Mesendoderm (in vitro differentiated cells): ENCODE measurements around the gene POU3F2.

Source experiments
- DNase-seq: peaks from one replicate; pipeline ENCODE4 v3.0.0; 2013
- H2AK5ac ChIP-seq: 2 replicates; pipeline ENCODE4 v1.6.1; 2013; ENCODE audit warnings: low read length, inconsistent platforms
- H2BK120ac ChIP-seq: 2 replicates; pipeline ENCODE4 v1.6.1; 2013; ENCODE audit warnings: low read depth, mild to moderate bottlenecking, low read length, moderate library complexity, mixed read lengths
- H2BK15ac ChIP-seq: replicated peaks from 2 replicates; pipeline ENCODE4 v1.6.1; 2013; ENCODE audit warnings: low read depth, mild to moderate bottlenecking, moderate library complexity
- H2BK5ac ChIP-seq: 2 replicates; pipeline ENCODE4 v1.6.1; 2013; ENCODE audit warnings: low read length, inconsistent platforms
- H3K18ac ChIP-seq: 2 replicates; pipeline ENCODE4 v1.6.1; 2013; ENCODE audit warnings: mild to moderate bottlenecking, low read length, mixed read lengths
- H3K23ac ChIP-seq: one replicate; pipeline ENCODE4 v1.6.1; 2013; ENCODE audit warnings: low read length
- H3K27ac ChIP-seq: 2 replicates; pipeline ENCODE4 v1.5.1; 2013; ENCODE audit warnings: low read depth, mild to moderate bottlenecking, inconsistent platforms, low read length, moderate library complexity
- H3K27me3 ChIP-seq: 2 replicates; pipeline ENCODE4 v1.6.1; 2013; ENCODE audit warnings: low read length, control low read depth, mild to moderate bottlenecking, inconsistent platforms; ENCODE audit not compliant: insufficient read depth, poor library complexity
- H3K36me3 ChIP-seq: 2 replicates; pipeline ENCODE4 v1.6.1; 2013; ENCODE audit warnings: low read length, inconsistent platforms; ENCODE audit not compliant: control insufficient read depth, insufficient read depth
- H3K4ac ChIP-seq: one replicate; pipeline ENCODE4 v1.6.1; 2013; ENCODE audit warnings: low read depth, mild to moderate bottlenecking, low read length, moderate library complexity
- H3K4me1 ChIP-seq: 2 replicates; pipeline ENCODE4 v1.6.1; 2013; ENCODE audit warnings: low read depth, low read length, inconsistent platforms; ENCODE audit not compliant: control insufficient read depth
- H3K4me2 ChIP-seq: 2 replicates; pipeline ENCODE4 v1.6.1; 2013; ENCODE audit warnings: low read length
- H3K4me3 ChIP-seq: 2 replicates; pipeline ENCODE4 v1.5.1; 2013; ENCODE audit warnings: mild to moderate bottlenecking, low read length
- H3K56ac ChIP-seq: one replicate; pipeline ENCODE4 v1.6.1; 2013; ENCODE audit warnings: low read length
- H3K79me1 ChIP-seq: 2 replicates; pipeline ENCODE4 v1.6.1; 2013; ENCODE audit warnings: low read length, inconsistent platforms
- H3K79me2 ChIP-seq: 2 replicates; pipeline ENCODE4 v1.6.1; 2013; ENCODE audit warnings: mild to moderate bottlenecking, low read length; ENCODE audit not compliant: control insufficient read depth, insufficient read depth
- H3K9ac ChIP-seq: 2 replicates; pipeline ENCODE4 v1.6.1; 2013; ENCODE audit warnings: low read length, inconsistent platforms
- H4K5ac ChIP-seq: one replicate; pipeline ENCODE4 v1.6.1; 2013; ENCODE audit warnings: low read length
- H4K8ac ChIP-seq: one replicate; pipeline ENCODE4 v1.6.1; 2013; ENCODE audit warnings: low read depth, mild to moderate bottlenecking, control low read depth, low read length, moderate library complexity
- WGBS: extraction: QIAGEN DNeasy Blood & Tissue Kit; methylation state at CpG from one replicate; pipeline ENCODE4 v1.1.7; 2013; ENCODE audit warnings: low lambda C conversion rate, missing lambda C conversion rate; ENCODE audit not compliant: insufficient coverage; ENCODE audit errors: extremely low coverage; 5-methylcytosine and 5-hydroxymethylcytosine counted together

POU3F2 gene

DNA sequence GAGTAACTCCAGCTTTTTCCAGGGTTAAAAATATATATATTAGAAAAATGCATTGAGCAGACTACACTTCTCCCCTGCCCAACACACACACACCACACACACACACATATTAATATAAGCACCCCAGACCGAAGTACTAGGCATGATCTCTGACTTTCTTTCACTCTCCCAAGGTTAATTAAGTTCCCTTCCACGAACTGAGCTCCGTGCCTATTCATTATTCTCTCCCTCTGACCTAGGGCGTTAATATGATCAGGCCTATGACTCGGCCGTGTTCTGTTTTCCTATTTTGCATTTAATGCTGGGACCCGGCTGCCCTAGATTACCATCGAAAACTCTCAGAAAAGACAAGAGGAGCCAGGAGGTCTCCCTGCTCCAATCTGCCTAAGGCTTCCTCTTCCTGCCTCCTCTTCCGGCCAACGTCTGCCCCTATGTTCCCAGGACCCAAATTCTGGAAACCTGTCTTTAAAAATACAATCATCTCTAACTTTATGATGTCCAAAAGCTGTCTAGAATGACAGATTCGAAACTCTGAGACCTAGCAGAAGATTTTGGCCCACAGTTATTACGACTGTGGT, 6.1 kb upstream of the POU3F2 start:
- Histone ChIP-seq H3K9ac (no peak overlapping the region), H3K27me3 (peaks cover 67% of the 10 kb centered on the region), H2BK5ac (no peak overlapping the region), H3K4me3 (no peak overlapping the region), H4K5ac (no peak overlapping the region), H3K4me2 (peak overlapping the region; percentile 20), H2AK5ac (no peak overlapping the region), H3K56ac (no peak overlapping the region), H3K36me3 (no peaks in the 10 kb centered on the region), H3K4me1 (no peaks in the 10 kb centered on the region), H2BK15ac (no peak overlapping the region), H2BK120ac (no peak overlapping the region), H3K4ac (no peak overlapping the region), H3K79me2 (no peaks in the 10 kb centered on the region), H3K79me1 (no peaks in the 10 kb centered on the region), H3K18ac (no peak overlapping the region), H3K27ac (no peak overlapping the region), H4K8ac (no peak overlapping the region), H3K23ac (no peak overlapping the region)
- DNase-seq, result no peak
- WGBS, result no CpG with 5 or more reads among the region's 12 CpGs

- Histone ChIP-seq H3K27me3 (peaks cover 71% of the 10 kb centered on the region), H3K23ac (no peak overlapping the region), H2BK15ac (no peak overlapping the region), H3K79me1 (no peaks in the 10 kb centered on the region), H2AK5ac (no peak overlapping the region), H2BK5ac (no peak overlapping the region), H3K9ac (no peak overlapping the region), H3K79me2 (no peaks in the 10 kb centered on the region), H4K5ac (no peak overlapping the region), H3K4me3 (no peak overlapping the region), H3K36me3 (no peaks in the 10 kb centered on the region), H3K56ac (no peak overlapping the region), H3K4ac (no peak overlapping the region), H3K27ac (no peak overlapping the region), H3K4me1 (peaks cover 2% of the 10 kb centered on the region), H3K18ac (no peak overlapping the region), H2BK120ac (no peak overlapping the region), H3K4me2 (no peak overlapping the region), H4K8ac (no peak overlapping the region)
- no CpG with 5 or more reads among the region's 14 CpGs for WGBS
- DNase-seq, result peak; percentile 50
Measured at GRCh38 chr6:98828941-98829411, 5.4 kb upstream of the POU3F2 start.

GRCh38 chr6:98830146-98830545, 4.2 kb upstream of the POU3F2 start:
- DNase-seq, result no peak
- no peak overlapping the region for H2BK15ac ChIP-seq
- no peak overlapping the region for H3K56ac ChIP-seq
- H3K4me1 ChIP-seq, result peaks cover 2% of the 10 kb centered on the region
- H3K79me1 ChIP-seq, result no peaks in the 10 kb centered on the region
- H2BK120ac ChIP-seq, result no peak overlapping the region
- H3K36me3 ChIP-seq, result no peaks in the 10 kb centered on the region
- H3K27ac ChIP-seq, result no peak overlapping the region
- no peak overlapping the region for H3K4me2 ChIP-seq
- no peak overlapping the region for H3K18ac ChIP-seq
- no peak overlapping the region for H2BK5ac ChIP-seq
- no peak overlapping the region for H3K23ac ChIP-seq
- H3K4me3 ChIP-seq, result no peak overlapping the region
- H3K79me2 ChIP-seq, result no peaks in the 10 kb centered on the region
- H4K5ac ChIP-seq, result no peak overlapping the region
- no peak overlapping the region for H2AK5ac ChIP-seq
- no peak overlapping the region for H3K4ac ChIP-seq
- peaks cover 71% of the 10 kb centered on the region for H3K27me3 ChIP-seq
- WGBS, result no CpG with 5 or more reads among the region's 2 CpGs
- H4K8ac ChIP-seq, result no peak overlapping the region
- no peak overlapping the region for H3K9ac ChIP-seq

DNA sequence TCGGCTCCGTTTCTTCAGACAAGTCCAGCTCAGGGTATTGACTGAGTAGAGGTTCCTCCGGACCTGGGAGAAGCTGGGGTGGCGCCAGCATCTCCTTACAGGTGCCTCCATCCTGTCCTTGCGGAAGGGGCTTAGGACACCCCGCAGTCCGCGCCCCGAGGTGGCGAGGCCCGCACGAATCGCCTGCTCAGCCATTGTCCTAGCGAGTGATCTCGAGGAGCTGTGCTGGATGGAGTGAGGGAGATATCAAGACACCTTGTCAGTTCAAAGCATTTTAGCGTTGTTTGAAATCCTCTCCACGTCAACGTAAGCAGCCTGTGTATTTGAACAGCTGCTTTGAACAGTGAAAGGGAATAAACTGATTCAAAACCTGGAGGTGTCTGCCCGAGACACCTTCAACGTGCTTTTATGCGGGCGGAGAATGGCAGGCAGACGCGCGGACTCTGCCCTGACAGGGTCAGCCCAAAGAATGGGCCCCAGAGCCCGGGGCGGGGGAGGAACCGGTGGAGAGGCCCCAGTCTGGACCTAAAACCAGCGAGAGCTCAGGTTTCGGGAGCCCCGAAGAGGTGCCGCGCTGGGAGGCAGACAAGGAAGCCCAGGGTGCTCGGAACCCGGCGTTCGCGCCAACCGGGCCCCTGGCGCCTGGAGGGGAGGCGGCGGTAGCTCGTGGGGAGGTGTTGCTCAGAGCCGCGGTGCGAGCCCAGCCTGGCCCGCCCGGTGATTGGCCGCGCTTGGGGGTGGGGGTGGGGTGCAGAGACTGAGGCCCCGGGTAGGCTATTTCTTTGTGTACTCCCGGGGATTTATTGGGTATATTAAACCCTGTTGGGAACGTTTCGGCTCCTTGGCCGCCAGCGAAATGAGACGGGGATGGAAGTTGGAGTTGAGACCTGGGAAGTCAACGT, 3.1 kb upstream of the POU3F2 start:
- Histone ChIP-seq H2BK15ac (no peak overlapping the region), H2BK120ac (no peak overlapping the region), H3K23ac (no peak overlapping the region), H2AK5ac (no peak overlapping the region), H3K4ac (no peak overlapping the region), H3K4me2 (peak overlapping the region; percentile 36), H3K18ac (no peak overlapping the region), H4K5ac (no peak overlapping the region), H3K79me2 (no peaks in the 10 kb centered on the region), H3K56ac (no peak overlapping the region), H3K36me3 (no peaks in the 10 kb centered on the region), H3K9ac (no peak overlapping the region), H3K27ac (no peak overlapping the region), H3K27me3 (peaks cover 64% of the 10 kb centered on the region), H3K4me1 (peaks cover 2% of the 10 kb centered on the region), H3K79me1 (no peaks in the 10 kb centered on the region), H3K4me3 (no peak overlapping the region), H2BK5ac (no peak overlapping the region), H4K8ac (no peak overlapping the region)
- DNase-seq, result no peak
- WGBS, result no CpG with 5 or more reads among the region's 58 CpGs

DNA sequence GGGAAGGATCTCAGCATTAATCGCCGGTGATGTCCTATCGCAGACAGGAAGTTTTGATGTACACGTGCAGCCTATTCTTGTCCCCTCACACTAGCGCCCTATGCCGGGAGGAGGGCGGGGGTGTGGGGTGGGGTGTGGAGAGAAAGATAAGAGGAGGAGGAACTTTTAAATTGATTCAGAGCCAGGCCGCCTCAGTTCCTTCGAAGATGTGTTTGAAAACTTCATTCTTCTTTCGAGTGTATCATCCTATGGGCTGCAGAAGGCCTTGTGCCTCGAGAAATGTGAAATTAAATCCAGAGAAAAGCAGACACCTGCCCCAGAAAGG, 2.5 kb upstream of the POU3F2 start:
- no peak overlapping the region for H3K9ac ChIP-seq
- H3K56ac ChIP-seq, result no peak overlapping the region
- no peaks in the 10 kb centered on the region for H3K36me3 ChIP-seq
- DNase-seq, result no peak
- H3K4me2 ChIP-seq, result peak overlapping the region; percentile 36
- no CpG with 5 or more reads among the region's 11 CpGs for WGBS
- H3K18ac ChIP-seq, result no peak overlapping the region
- no peaks in the 10 kb centered on the region for H3K79me1 ChIP-seq
- H3K4me3 ChIP-seq, result no peak overlapping the region
- no peak overlapping the region for H3K23ac ChIP-seq
- no peak overlapping the region for H2AK5ac ChIP-seq
- peaks cover 66% of the 10 kb centered on the region for H3K27me3 ChIP-seq
- no peak overlapping the region for H2BK120ac ChIP-seq
- no peak overlapping the region for H4K5ac ChIP-seq
- peaks cover 2% of the 10 kb centered on the region for H3K4me1 ChIP-seq
- no peak overlapping the region for H3K4ac ChIP-seq
- H2BK5ac ChIP-seq, result no peak overlapping the region
- no peaks in the 10 kb centered on the region for H3K79me2 ChIP-seq
- H3K27ac ChIP-seq, result no peak overlapping the region
- H4K8ac ChIP-seq, result no peak overlapping the region
- no peak overlapping the region for H2BK15ac ChIP-seq
